GM04504 (cell line): ENCODE data around the gene CRPPA.

Source experiments
- DNase-seq: peaks from one replicate; pipeline ENCODE4 v3.0.0-alpha.2; 2012; ENCODE audit warnings: low read depth

The CRPPA gene

GRCh38 chr7:16422917-16423316 lies 1.6 kb upstream of the CRPPA start:
- DNase-seq = no peak

DNA sequence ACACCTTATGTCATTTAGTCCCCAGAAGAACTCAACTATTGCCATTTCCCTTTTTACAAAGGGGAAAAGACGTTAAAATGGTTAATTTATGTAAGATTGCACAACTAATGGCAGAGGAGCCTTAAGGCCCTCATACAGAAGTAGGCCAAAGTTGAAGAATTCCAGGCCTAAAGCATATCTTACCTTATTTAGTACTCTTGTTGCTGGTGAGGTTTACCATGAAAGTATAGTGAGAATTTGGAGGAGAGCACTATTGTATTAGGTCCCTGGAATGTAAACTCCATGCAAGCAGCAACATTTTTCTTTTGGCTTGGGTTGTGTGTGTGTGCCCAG lies 731 bp upstream of the CRPPA start:
- DNase-seq = no peak

DNA sequence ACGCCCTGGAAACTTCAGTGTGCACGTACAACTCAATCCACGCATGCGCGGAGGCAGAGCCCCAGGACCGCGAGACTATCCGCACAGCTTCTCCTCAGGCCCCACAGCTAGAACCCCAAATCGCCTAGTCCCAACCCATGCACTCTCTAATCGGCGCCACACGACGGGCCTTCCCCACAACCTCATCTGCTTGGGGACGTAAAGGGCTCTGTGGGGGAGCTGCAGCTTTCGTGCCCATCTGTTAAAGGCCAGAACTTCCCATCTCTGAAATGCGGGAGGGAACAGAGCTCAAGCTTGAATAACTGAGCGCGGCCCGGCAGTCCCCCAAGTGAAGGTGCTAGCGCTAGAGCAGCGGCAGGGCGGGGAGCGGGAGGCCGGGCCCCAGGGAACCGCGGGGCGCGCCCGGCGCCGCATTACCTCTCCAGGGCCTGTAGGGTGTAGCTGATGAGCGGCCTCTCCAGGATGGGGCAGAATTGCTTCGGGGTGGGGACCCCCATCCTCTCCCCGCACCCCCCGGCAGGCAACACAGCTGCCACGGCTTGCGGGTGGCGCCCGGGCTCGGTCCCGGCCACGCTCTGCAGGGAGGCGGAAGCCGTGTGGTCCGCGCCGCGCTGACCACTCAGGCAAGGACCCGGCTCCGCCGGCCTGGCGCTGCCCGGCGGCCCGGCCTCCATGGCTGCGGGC lies 547 bp downstream of the CRPPA start:
- peak; percentile 70 for DNase-seq

DNA sequence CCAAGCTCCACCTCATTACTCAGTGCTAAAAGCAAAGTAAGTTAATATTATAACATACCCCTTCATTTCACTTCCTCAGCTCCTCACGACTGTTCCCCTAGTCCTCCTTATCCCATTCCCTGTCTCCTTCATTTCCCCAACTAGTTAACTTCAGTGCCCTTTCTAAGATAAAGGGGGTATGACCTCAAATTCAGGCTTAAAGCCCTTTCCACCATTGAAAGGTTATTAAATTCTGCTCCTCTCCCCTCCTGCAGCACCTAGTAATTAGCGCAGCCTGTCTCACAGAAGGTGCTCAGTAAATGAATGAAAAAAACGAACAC lies 1.0 kb downstream of the CRPPA start:
- DNase-seq = no peak

- DNase-seq = no peak
Measured at GRCh38 chr7:16419859-16420258, 1.5 kb downstream of the CRPPA start.

DNA sequence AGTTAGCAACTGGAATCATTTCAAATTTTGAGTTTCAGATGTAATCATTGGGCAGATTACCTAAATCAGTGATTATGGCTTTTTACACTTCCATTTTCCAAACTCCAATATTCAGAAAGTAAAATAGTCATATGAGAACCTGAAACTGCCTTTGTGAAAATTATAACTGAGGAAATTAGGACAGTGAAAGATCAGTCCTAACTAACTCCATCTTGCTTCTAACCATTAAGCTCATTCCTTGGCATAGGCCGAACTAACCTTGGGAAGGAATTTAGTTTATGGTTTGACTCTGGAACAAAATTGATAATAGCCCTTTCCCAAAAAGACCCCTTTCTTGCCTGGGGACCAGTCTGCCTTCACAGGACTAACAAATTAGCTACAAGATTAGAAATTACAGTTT lies 2.2 kb downstream of the CRPPA start:
- no peak for DNase-seq

- DNase-seq = no peak
Measured at GRCh38 chr7:16417906-16418305, 3.4 kb downstream of the CRPPA start.

DNA sequence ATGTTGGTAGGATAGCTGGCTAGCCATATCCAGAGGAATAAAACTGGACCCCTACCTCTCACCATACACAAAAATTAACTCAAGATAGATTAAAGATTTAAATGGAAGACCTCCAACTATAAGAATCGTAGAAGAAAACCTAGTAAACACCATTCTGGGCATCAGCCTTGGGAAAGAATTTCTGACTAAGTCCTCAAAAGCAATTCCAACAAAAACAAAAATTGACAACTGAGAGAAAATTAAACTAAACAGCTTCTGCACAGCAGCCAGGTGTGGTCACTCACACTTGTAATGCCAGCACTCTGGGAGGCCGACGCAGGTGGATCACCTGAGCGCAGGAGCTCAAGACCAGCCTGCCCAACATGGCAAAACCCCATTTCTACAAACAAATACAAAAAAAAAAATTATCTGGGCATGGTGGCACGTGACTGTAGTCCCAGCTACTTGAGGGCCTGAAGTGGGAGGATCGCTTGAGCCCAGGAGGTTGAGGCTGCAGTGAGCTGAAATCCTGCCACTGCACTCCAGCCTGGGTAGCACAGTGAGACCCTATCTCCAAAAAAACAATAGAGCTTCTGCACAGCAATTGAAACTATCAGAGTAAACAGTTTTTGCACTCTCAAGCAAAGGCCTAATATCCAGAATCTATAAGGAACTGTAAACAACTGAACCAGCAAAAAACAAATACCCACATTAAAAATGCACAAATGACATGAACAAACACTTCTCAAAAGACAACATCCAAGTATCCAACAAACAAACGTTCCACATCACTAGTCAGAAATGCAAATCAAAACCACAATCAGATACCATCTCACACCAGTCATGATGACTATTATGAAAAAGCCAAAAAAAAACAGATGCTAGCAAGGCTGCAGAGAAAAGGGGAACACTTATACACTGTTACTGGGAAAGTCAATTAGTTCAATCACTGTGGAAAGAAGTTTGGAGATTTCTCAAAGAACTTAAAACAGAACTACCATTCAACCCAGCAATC lies 4.8 kb downstream of the CRPPA start:
- DNase-seq = peak; percentile 75

DNA sequence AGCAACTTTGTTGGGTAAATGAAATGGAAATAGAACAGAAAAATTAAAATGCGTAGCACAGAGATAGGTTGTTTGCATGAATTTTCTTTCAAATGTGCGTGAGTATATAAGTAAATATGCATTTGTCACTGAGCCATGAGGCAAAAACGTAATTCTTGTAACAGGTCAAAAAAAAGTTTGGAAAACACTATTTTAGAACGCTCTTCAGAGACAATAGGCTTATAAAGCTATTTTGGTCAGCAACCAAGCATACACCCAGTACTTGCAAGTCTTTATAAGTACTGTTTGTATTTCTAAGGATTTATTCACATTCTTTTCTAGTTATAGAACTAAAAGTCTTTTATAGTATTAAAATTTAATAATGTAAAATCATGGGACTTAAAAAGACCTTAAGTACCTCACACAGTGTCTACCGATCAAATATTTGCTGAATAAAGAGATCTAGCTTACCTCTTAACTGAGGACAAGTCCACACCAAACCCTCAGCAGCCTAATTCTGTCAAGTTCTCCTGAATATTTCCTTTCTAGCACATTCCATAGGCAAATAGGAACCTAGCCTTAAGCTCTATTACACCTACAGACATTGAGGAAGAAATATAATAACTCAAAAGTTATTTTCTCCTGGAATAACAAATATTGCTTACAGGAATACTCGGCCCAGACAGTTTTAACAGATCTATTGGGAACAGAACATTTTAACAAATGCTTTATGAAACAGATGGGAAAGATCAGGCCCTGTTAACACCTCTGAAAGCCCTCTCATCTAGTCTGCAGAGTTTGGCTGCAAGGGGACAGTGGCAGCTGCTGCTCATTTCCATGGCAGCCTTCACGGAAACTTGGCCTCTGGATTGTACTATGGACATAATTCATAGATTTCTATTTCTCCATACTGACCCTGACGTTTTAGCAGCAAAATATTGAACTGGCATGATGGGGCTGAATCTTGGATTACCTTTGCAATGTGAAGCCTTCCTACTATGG lies 8.8 kb downstream of the CRPPA start:
- no peak for DNase-seq

DNA sequence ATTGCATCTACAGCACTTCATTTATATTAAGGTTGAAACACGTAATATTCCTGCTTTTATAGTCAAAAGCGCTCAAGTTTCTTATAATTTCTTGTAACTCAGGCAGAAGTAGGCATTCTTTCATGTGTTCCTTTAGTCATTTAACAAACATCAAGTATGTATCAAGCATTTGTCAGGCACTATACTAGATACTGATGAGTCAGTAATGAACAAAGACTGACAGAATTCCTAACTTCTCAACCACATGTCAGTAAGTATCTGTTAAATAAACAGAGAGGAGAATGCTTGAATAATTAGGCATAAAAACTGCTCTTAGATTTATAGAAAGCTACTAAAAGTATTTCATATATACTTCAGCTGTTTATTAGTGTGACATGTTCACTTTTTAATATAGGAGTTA lies 9.9 kb downstream of the CRPPA start:
- no peak for DNase-seq

DNA sequence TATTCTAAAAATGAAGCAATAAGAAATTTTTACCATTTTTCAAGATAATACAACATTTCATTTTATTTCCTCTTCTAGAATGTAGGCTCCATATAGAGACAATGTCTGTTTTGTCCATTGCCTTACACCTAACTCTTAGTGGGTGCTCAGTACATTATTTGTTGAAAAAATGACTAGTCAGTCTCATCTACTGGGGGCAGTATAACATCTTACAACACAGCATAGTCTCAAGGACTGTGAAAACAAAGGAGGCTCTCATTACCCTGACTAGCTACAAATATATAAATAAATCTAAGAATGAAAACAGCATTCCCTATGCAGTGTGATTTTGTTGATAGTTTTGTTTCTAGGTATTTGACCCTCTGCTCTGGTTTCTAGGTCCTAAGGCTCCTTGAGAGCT lies 11.6 kb downstream of the CRPPA start:
- no peak for DNase-seq

- no peak for DNase-seq
Measured at GRCh38 chr7:16404636-16405035, 16.7 kb downstream of the CRPPA start.

DNA sequence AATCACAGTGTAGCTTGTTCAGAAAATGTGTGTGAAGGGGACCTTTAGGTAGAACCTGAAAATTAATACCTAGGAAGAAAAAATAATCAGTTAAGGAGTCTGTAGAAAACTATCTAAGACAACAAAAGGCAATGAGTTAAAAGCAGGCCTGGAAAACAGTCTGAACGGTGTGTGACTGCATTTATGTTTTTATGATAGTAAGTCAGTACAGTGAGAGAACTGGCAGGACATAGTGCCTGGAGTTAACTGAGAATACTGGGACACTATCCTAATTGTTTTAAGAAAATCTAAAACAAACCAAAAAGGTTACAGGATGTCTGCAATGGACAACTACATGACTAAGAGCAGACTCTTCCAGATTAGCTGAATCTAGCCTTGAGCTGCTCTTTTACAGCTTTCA lies 17.9 kb downstream of the CRPPA start:
- no peak for DNase-seq

DNA sequence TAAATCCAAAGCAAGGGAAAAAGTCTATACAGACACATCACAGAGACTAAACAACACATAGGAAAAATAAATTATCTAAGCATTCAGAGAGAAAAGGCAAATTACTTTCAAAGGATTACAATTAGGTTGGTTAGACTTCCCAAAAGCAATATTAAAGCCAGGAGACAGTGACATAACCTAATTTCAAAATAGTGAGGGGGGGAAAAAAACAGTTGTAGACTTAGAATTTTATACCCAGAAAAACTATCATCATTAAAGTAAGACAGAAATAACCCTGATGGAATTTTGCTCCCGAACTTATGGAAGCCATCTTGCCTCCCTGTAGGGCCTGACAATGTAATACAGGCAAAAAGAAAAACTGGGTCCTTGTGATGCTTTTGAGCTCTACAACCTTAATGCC lies 18.4 kb downstream of the CRPPA start:
- DNase-seq = no peak

DNA sequence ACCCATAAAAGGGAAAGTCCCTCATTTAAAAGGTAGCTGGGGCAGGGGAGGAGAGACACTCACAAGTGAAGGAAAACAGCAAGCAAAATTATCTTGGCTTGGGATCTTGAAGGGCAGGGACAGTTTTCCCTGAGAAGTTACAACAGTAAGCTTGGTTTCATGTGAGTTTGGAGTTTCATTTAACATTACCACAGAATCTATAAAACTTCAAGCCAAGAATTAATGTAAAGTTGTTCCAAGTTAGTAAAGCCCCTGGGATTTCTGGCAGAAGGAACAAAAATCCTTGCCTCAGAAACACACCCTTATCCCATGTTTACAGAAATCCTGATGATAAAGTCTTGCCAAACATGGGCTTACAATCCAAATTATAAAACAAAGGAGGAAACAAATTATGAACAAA lies 19.2 kb downstream of the CRPPA start:
- no peak for DNase-seq

DNA sequence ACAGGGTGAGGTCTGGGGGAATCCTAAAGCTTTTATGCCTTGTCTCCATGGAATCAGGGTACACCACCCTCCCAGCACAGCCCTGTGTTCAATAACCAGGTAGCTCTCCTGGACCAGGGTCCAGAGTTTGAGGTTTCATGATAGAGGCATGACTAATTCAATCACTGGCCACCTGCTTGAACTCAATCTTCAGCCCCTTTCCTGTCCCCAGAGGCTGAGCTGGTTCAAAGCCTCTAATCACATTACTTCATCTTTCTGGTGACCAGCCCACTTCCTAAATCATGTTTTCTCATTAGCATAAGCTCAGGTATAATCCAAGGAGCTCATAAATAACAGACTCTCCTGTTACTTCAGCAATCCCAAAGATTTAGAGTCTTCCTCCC lies 20.5 kb downstream of the CRPPA start:
- no peak for DNase-seq

DNA sequence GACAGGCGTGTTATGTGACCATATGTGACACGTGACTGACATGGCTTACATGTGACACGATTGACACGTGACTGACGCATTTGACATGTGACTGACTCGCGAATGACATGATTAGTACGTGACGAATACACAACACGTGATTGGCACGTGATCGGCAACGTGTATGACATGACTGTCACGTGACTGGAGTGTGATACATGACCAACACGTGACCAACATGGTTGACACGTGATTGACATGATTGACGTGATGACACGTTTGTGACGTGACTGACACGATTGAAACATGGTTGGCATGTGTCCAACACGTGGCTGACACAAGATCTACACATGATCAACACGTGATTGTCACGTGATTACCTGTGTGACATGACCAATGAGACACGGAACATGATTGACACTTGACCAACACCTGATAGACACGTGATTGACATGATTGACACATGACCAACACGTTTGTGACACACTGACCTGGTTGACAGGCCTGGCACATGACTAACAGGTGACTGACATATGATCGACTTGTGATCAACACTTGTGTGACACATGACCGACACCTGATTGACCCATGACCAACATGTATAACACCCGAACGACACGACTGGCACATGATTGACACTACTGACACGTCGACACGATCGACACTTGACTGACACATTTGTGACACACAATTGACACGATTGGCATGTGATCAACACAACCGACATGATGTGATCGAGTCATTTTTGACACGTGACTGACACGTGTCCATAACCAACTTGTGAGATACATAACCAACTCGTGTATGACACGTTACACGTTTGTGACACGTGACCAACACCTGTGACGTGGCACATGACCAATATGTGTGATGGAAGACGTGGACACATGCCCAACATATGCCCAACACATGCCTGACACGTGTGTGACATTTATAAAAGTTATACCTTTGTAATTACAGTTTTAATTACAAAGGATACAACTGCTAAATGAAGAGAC lies 21.1 kb downstream of the CRPPA start:
- no peak for DNase-seq

DNA sequence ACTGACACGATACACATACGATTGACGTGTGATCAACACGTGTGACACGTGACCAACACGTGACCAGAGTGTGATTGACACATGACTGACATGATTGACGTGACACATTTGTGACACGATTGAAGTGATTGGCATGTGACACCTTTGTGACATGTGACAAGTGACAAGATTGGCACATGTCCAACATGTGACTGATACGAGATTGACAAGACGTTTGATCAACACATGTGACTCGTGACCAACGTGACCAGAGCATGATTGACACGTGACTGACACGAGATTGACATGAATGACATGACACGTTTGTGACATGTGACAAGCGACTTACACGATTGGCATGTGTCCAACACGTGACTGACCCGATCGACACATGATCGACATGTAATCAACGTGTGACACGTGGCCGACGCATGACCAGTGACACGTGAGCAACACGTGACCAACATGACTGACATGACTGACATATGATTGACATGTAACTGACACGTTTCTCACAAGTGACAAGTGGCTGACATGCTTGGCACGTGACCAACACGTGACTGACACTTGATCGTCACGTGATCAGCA lies 22.0 kb downstream of the CRPPA start:
- no peak for DNase-seq

GRCh38 chr7:16398146-16399017 lies 23.0 kb downstream of the CRPPA start:
- DNase-seq = no peak
